Measurements from ENCODE around the gene LARGE1.

- TF ChIP-seq CTCF (IDR thresholded peaks at IDR 0.05) (no peak), POLR2A (IDR thresholded peaks at IDR 0.05) (no peak), POLR2AphosphoS5 (IDR thresholded peaks at IDR 0.05) (no peak)
Observed at GRCh38 chr22:33884829-33885228, 35.4 kb downstream of the LARGE1 start.
